IPS DF 6.9 (cell line): ENCODE measurements around the gene SEC24C.
"Not testable (repeated sequence)": the region's sequence is repeated elsewhere in the genome, so short reads cannot be mapped to it uniquely, and the experiment has no call there.

Source experiments
- DNase-seq: peaks from one replicate; pipeline ENCODE4 v3.0.0-alpha.2; 2013; ENCODE audit warnings: low read depth, low spot score
- H3K27ac ChIP-seq: one replicate; pipeline ENCODE4 v1.5.1; 2013; ENCODE audit warnings: low read length, control low read depth
- H3K27me3 ChIP-seq: 2 replicates; pipeline ENCODE4 v1.6.1; 2013; ENCODE audit warnings: mild to moderate bottlenecking, low read length; ENCODE audit not compliant: control insufficient read depth, insufficient read depth
- H3K36me3 ChIP-seq: 2 replicates; pipeline ENCODE4 v1.6.1; 2013; ENCODE audit warnings: low read length; ENCODE audit not compliant: control insufficient read depth, insufficient read depth
- H3K4me1 ChIP-seq: 2 replicates; pipeline ENCODE4 v1.6.1; 2013; ENCODE audit warnings: low read length; ENCODE audit not compliant: control insufficient read depth, insufficient read depth
- H3K4me3 ChIP-seq: 2 replicates; pipeline ENCODE4 v1.5.1; 2013; ENCODE audit warnings: mild to moderate bottlenecking, low read length
- H3K9me3 ChIP-seq: 2 replicates; pipeline ENCODE4 v1.6.1; 2013; ENCODE audit warnings: low read length, inconsistent platforms; ENCODE audit not compliant: control insufficient read depth, insufficient read depth
- WGBS: extraction: QIAGEN DNeasy Blood & Tissue Kit; methylation state at CpG from one replicate; pipeline ENCODE4 v1.1.7; 2013; ENCODE audit warnings: mixed read lengths, missing lambda C conversion rate; ENCODE audit not compliant: insufficient read length, insufficient coverage; 5-methylcytosine and 5-hydroxymethylcytosine counted together

The SEC24C gene

GRCh38 chr10:73743905-73744663, at the start of gene SEC24C:
TSS of gene SEC24C (plus strand) at chr10:73744372. CDS start at chr10:73746833, 2,461 bp downstream.
- Histone ChIP-seq H3K27me3 (no peaks in the 10 kb centered on the region), H3K36me3 (0 out of 2 replicates have a peak, but pooled peaks cover 4% of the 10 kb centered on the region), H3K27ac (no peak within 1 kb of the TSS), H3K9me3 (no peaks in the 10 kb centered on the region), H3K4me3 (peak within 1 kb of the TSS; percentile 87), H3K4me1 (no peaks in the 10 kb centered on the region)
- DNase-seq: peak; percentile 77
- WGBS: no CpG with 5 or more reads among the region's 36 CpGs

GRCh38 chr10:73695302-73695701, 48.9 kb upstream of the SEC24C start:
- not testable (repeated sequence) for H3K36me3 ChIP-seq, H3K4me3 ChIP-seq, H3K4me1 ChIP-seq, H3K27ac ChIP-seq, H3K27me3 ChIP-seq, H3K9me3 ChIP-seq, DNase-seq

GRCh38 chr10:73697675-73698159, 46.5 kb upstream of the SEC24C start, which contains the start of gene AGAP5:
TSS of gene AGAP5 (minus strand) at chr10:73698109. CDS start at chr10:73697755, 354 bp downstream.
- not testable (repeated sequence) for DNase-seq, H3K4me3 ChIP-seq, H3K9me3 ChIP-seq, H3K27me3 ChIP-seq, H3K36me3 ChIP-seq, H3K4me1 ChIP-seq, H3K27ac ChIP-seq
- WGBS: no CpG with 5 or more reads among the region's 16 CpGs

GRCh38 chr10:73698819-73699218, 45.4 kb upstream of the SEC24C start:
- not testable (repeated sequence) for H3K9me3 ChIP-seq, H3K4me1 ChIP-seq, H3K27ac ChIP-seq, H3K27me3 ChIP-seq, DNase-seq, H3K4me3 ChIP-seq, H3K36me3 ChIP-seq
- no CpG with 5 or more reads among the region's 2 CpGs for WGBS

- not testable (repeated sequence) for H3K27me3 ChIP-seq, DNase-seq, H3K4me1 ChIP-seq, H3K36me3 ChIP-seq, H3K9me3 ChIP-seq, H3K27ac ChIP-seq, H3K4me3 ChIP-seq
These were observed 40.2 kb upstream of the SEC24C start for GRCh38 chr10:73703924-73704323.

- not testable (repeated sequence) for H3K27me3 ChIP-seq, H3K9me3 ChIP-seq, H3K4me1 ChIP-seq, DNase-seq, H3K4me3 ChIP-seq, H3K36me3 ChIP-seq, H3K27ac ChIP-seq
- WGBS: no CpG with 5 or more reads among the region's 1 CpG
These were observed 38.6 kb upstream of the SEC24C start for GRCh38 chr10:73705506-73706072.

GRCh38 chr10:73706488-73706887, 37.7 kb upstream of the SEC24C start:
- not testable (repeated sequence) for H3K27me3 ChIP-seq, DNase-seq
- WGBS: no CpG with 5 or more reads among the region's 2 CpGs

GRCh38 chr10:73707628-73708027, 36.5 kb upstream of the SEC24C start:
- not testable (repeated sequence) for H3K27ac ChIP-seq, H3K36me3 ChIP-seq, H3K27me3 ChIP-seq, H3K9me3 ChIP-seq, DNase-seq, H3K4me1 ChIP-seq, H3K4me3 ChIP-seq

More at GRCh38 chr10:73706488-73706887, 37.7 kb upstream of the SEC24C start:
- not testable (repeated sequence) for H3K4me1 ChIP-seq, H3K36me3 ChIP-seq, H3K9me3 ChIP-seq, H3K27ac ChIP-seq, H3K4me3 ChIP-seq

GRCh38 chr10:73708122-73708521, 36.0 kb upstream of the SEC24C start:
- not testable (repeated sequence) for DNase-seq, H3K36me3 ChIP-seq, H3K27me3 ChIP-seq, H3K4me3 ChIP-seq, H3K27ac ChIP-seq, H3K9me3 ChIP-seq, H3K4me1 ChIP-seq
- WGBS: no CpG with 5 or more reads among the region's 1 CpG

- no CpG with 5 or more reads among the region's 5 CpGs for WGBS
- not testable (repeated sequence) for H3K9me3 ChIP-seq, H3K36me3 ChIP-seq, H3K4me3 ChIP-seq, H3K4me1 ChIP-seq, H3K27ac ChIP-seq, DNase-seq, H3K27me3 ChIP-seq
These were observed 32.5 kb upstream of the SEC24C start for GRCh38 chr10:73711683-73712082.

- H3K27ac ChIP-seq, H3K27me3 ChIP-seq, H3K36me3 ChIP-seq, H3K9me3 ChIP-seq, DNase-seq, H3K4me1 ChIP-seq, H3K4me3 ChIP-seq: not testable (repeated sequence)
- no CpG with 5 or more reads among the region's 3 CpGs for WGBS
These were observed 30.3 kb upstream of the SEC24C start for GRCh38 chr10:73713912-73714311.
